ENCODE results near the gene EEF1E1.

DNA sequence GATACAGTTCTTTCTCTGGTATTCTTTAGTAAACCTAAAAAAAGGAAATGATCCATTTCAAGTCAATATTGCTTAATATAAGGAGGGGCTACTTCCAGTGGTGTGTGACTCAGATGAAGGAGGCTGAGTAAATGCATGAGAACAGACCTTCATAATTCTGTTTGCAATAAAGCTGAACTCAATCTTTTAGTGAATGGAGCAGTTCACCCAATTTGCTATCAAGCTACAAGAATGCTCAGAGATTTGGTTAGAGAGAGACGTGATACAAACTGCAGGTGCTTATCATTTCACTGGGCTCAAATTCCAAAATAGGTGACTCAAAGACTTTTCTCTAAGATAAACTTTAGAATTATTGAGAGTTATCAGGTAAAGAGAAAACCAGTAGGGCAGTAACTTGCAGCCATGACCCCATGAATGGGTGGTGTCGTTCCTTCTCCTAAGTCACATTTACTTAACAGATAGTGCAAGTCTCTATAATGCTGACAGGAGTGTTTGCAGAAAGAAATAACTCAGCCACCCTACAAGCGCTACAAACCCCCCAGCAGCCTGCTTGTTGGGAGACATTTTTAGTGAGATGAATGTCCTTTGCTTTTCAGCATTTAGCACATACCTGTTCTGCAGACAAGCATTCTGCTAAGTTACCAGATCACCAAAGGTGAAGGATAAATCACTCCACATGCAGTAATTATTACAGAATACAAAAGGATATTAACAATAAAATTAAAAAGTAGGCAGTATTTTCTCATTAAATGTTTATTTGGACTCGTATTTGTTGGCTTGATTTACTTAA, 21.8 kb downstream of the EEF1E1 start:
- TF ChIP-seq, protein P1, sequence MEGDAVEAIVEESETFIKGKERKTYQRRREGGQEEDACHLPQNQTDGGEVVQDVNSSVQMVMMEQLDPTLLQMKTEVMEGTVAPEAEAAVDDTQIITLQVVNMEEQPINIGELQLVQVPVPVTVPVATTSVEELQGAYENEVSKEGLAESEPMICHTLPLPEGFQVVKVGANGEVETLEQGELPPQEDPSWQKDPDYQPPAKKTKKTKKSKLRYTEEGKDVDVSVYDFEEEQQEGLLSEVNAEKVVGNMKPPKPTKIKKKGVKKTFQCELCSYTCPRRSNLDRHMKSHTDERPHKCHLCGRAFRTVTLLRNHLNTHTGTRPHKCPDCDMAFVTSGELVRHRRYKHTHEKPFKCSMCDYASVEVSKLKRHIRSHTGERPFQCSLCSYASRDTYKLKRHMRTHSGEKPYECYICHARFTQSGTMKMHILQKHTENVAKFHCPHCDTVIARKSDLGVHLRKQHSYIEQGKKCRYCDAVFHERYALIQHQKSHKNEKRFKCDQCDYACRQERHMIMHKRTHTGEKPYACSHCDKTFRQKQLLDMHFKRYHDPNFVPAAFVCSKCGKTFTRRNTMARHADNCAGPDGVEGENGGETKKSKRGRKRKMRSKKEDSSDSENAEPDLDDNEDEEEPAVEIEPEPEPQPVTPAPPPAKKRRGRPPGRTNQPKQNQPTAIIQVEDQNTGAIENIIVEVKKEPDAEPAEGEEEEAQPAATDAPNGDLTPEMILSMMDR (IDR thresholded peaks at IDR 0.05), result no peak
- TF ChIP-seq POLR2A (IDR thresholded peaks at IDR 0.05) (no peak), EP300 (IDR thresholded peaks at IDR 0.05) (no peak)

Data from tibial nerve (tissue), 4 donors.